ENCODE data around the gene ZNF714. TPM values are rescaled to one million over a fixed set of nuclear protein-coding genes. Genes with fewer than 3 reads are reported as not detected.

Gene ZNF714
- 61.3 and 102 TPM in 2 replicates for total RNA-seq (ENCODE audit: low replicate concordance)

DNA sequence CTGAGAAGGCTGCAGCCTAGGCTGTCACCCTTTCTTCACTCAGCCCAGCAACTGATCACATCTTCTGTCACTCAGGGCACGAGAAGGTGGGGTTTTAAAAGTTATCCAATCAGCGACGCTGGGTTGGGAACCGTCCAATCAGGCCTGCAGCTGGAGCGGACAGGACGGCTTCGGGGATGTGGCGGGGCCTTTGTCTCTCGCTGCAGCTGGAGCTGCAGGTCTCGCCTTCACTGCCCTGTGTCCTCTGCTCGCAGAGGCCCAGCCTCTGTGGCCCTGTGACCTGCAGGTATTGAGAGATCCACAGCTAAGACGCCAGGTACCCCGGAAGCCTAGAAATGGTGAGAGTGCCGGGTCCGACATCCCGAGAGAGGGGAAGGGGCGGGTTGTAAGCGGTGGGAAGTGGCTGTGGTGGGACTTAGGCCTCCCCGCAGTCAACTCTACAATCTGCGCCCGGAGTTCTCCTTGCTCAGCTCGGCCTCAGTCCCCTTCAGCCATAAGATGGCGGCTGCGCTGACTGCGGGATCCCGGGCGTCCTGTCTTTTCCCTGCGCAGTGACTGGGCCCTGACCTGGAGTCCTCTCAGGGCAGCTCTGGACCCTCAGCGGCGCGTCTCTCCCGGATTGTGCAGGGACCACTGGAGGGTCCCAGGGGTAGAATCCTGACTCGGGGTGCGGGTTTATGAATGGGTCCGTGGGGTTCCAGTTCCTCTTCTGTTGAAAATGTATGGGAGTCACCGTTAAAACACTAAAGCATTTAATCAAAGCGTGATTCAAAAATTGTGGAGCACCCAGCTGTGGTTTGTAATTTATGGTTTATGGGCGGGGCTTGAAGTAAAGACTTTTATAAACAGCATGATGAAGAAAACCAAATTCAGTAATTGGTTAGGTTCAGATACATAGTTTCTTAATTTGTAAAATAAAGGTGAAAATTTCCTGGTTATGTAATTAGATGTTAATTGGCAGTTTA lies at the start of gene ZNF714:
Gene ZNF714 (plus strand): TSS at position 193 of the 965 bp plus-strand sequence. CDS start 16,066 bp downstream, outside the sequence.
- Histone ChIP-seq H3K4me3 (peak within 1 kb of the TSS; percentile 97), H3K27me3 (no peaks in the 10 kb centered on the region), H3K27ac (peak within 1 kb of the TSS; percentile 88), H3K9ac (peak within 1 kb of the TSS; percentile 93), H4K20me1 (ENCODE audit: low read depth) (peaks cover 6% of the 10 kb centered on the region), H2AFZ (replicated peaks) (peak within 1 kb of the TSS; percentile 46), H3K9me3 (ENCODE audit: low read depth) (no peaks in the 10 kb centered on the region), H3K4me1 (peaks cover 15% of the 10 kb centered on the region), H3K79me2 (ENCODE audit: low read depth) (peaks cover 52% of the 10 kb centered on the region), H3F3A (ENCODE audit: low read depth) (no peaks in the 10 kb centered on the region), H3K4me2 (peak within 1 kb of the TSS; percentile 94), H3K36me3 (peaks cover 5% of the 10 kb centered on the region)
- DNase-seq (ENCODE audit: low spot score), result peak; percentile 97
- Mint-ChIP-seq H3K27ac (peak within 1 kb of the TSS; percentile 100), H3K4me1 (peaks cover 7% of the 10 kb centered on the region), H3K9me3 (peaks cover 40% of the 10 kb centered on the region), H3K27me3 (ENCODE audit: insufficient read depth, low read depth) (no peaks in the 10 kb centered on the region), H3K4me3 (peak within 1 kb of the TSS; percentile 100), H3K36me3 (peaks cover 47% of the 10 kb centered on the region)
- TF ChIP-seq EZH2 (IDR thresholded peaks at IDR 0.05), result no peak
- TF ChIP-seq, protein P1, sequence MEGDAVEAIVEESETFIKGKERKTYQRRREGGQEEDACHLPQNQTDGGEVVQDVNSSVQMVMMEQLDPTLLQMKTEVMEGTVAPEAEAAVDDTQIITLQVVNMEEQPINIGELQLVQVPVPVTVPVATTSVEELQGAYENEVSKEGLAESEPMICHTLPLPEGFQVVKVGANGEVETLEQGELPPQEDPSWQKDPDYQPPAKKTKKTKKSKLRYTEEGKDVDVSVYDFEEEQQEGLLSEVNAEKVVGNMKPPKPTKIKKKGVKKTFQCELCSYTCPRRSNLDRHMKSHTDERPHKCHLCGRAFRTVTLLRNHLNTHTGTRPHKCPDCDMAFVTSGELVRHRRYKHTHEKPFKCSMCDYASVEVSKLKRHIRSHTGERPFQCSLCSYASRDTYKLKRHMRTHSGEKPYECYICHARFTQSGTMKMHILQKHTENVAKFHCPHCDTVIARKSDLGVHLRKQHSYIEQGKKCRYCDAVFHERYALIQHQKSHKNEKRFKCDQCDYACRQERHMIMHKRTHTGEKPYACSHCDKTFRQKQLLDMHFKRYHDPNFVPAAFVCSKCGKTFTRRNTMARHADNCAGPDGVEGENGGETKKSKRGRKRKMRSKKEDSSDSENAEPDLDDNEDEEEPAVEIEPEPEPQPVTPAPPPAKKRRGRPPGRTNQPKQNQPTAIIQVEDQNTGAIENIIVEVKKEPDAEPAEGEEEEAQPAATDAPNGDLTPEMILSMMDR (IDR thresholded peaks at IDR 0.05), result no peak
- TF ChIP-seq EZH2phosphoT487 (IDR thresholded peaks at IDR 0.05), result no peak

DNA sequence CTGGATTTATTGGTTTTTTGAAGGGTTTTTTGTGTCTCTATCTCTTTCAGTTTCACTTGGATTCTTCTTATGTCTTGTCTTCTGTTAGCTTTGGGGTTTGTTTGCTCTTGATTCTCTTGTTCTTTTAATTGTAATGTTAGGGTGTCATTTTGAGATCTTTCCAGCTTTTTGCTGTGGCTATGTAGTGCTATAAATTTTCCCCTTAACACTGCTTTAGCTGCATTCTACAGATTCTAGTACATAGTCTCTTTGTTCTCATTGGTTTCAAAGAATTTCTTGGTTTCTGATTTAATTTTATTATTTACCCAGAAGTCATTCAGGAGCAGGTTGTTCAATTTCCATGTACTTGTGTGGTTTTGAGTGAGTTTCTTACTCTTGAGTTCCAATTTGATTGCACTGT lies 37.0 kb upstream of the ZNF714 start:
- Mint-ChIP-seq H3K9me3 (peaks cover 63% of the 10 kb centered on the region), H3K36me3 (peaks cover 70% of the 10 kb centered on the region), H3K27me3 (ENCODE audit: insufficient read depth, low read depth) (peaks cover 2% of the 10 kb centered on the region), H3K4me1 (no peaks in the 10 kb centered on the region), H3K27ac (no peak overlapping the region), H3K4me3 (no peak overlapping the region)
- no peaks in the 10 kb centered on the region for H3F3A ChIP-seq (ENCODE audit: low read depth)
- DNase-seq (ENCODE audit: low spot score), result no peak
- no peak overlapping the region for H3K4me3 ChIP-seq
- peaks cover 50% of the 10 kb centered on the region for H3K79me2 ChIP-seq (ENCODE audit: low read depth)
- no peak overlapping the region for H3K27ac ChIP-seq
- H3K27me3 ChIP-seq, result no peaks in the 10 kb centered on the region
- H3K36me3 ChIP-seq, result peaks cover 9% of the 10 kb centered on the region
- no peak overlapping the region for H3K9ac ChIP-seq
- no peak overlapping the region for H3K4me2 ChIP-seq
- H3K4me1 ChIP-seq, result no peaks in the 10 kb centered on the region
- no peak overlapping the region for H2AFZ ChIP-seq (replicated peaks)
- H3K9me3 ChIP-seq (ENCODE audit: low read depth), result peaks cover 9% of the 10 kb centered on the region
- H4K20me1 ChIP-seq (ENCODE audit: low read depth), result no peaks in the 10 kb centered on the region
- TF ChIP-seq EZH2 (IDR thresholded peaks at IDR 0.05) (no peak), EZH2phosphoT487 (IDR thresholded peaks at IDR 0.05) (no peak)
- TF ChIP-seq, protein P1 (IDR thresholded peaks at IDR 0.05), result no peak

DNA sequence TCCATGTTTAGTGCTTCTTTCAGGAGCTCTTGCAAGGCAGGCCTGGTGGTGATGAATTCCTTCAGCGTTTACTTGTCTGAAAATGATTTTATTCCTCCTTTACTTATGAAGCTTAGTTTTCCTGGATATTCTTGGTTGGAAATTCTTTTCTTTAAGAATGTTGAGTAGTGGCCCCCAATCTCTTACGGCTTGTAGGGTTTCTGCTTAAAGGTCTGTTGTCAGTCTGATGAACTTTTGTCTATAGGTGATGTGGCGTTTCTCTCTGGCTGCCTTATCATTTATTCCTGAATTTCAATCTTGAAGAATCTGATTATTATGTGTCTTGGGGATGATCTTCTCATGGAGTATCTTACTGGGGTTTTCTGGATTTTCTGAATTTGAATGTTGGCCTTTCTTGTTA lies 35.5 kb upstream of the ZNF714 start:
- no peaks in the 10 kb centered on the region for H3K27me3 Mint-ChIP-seq (ENCODE audit: insufficient read depth, low read depth)
- TF ChIP-seq, protein P1 (IDR thresholded peaks at IDR 0.05), result no peak
- TF ChIP-seq EZH2 (IDR thresholded peaks at IDR 0.05) (no peak), EZH2phosphoT487 (IDR thresholded peaks at IDR 0.05) (no peak)
- no peak overlapping the region for H3K9ac ChIP-seq
- H3K27ac ChIP-seq, result no peak overlapping the region
- H2AFZ ChIP-seq (replicated peaks), result no peak overlapping the region
- H3K36me3 Mint-ChIP-seq, result peaks cover 65% of the 10 kb centered on the region
- no peaks in the 10 kb centered on the region for H3K4me1 Mint-ChIP-seq
- H3K4me3 ChIP-seq, result no peak overlapping the region
- no peaks in the 10 kb centered on the region for H3K27me3 ChIP-seq
- H3K9me3 ChIP-seq (ENCODE audit: low read depth), result peaks cover 9% of the 10 kb centered on the region
- no peaks in the 10 kb centered on the region for H3K4me1 ChIP-seq
- peaks cover 13% of the 10 kb centered on the region for H3K36me3 ChIP-seq
- no peak overlapping the region for H3K4me3 Mint-ChIP-seq
- no peaks in the 10 kb centered on the region for H3F3A ChIP-seq (ENCODE audit: low read depth)
- peaks cover 50% of the 10 kb centered on the region for H3K79me2 ChIP-seq (ENCODE audit: low read depth)
- no peak overlapping the region for H3K4me2 ChIP-seq
- H3K9me3 Mint-ChIP-seq, result peaks cover 65% of the 10 kb centered on the region
- H4K20me1 ChIP-seq (ENCODE audit: low read depth), result no peaks in the 10 kb centered on the region
- no peak overlapping the region for H3K27ac Mint-ChIP-seq
- no peak for DNase-seq (ENCODE audit: low spot score)

Data from neural progenitor cell (in vitro differentiated cells).